Liver (tissue), 3 donors: ENCODE results near the gene ROR1.

ENCODE experiments used
- GABPA ChIP-seq, 2 donors: IDR thresholded peaks in 1 of 2; conservative IDR thresholded peaks in 1 of 2; 2 replicates each; pipeline ENCODE4 v1.6.1; 2016; ENCODE audit warnings: antibody characterized with exemption in 2 of 2, mild to moderate bottlenecking in 1 of 2, moderate library complexity in 1 of 2
- JUND ChIP-seq, 2 donors: IDR thresholded peaks; 2 replicates each; pipeline ENCODE4 v1.6.1; 2016; ENCODE audit warnings: antibody characterized with exemption in 2 of 2
- SP1 ChIP-seq: IDR thresholded peaks from 2 replicates; pipeline ENCODE4 v1.6.1; 2018; ENCODE audit warnings: antibody characterized with exemption, mild to moderate bottlenecking
- TAF1 ChIP-seq: conservative IDR thresholded peaks from 2 replicates; pipeline ENCODE4 v1.6.1; 2016; ENCODE audit warnings: antibody characterized with exemption, mild to moderate bottlenecking
- YY1 ChIP-seq: IDR thresholded peaks from 2 replicates; pipeline ENCODE4 v1.6.1; 2016; ENCODE audit warnings: antibody characterized with exemption, mild to moderate bottlenecking
- TF ChIP-seq, protein P1 (sequence below): fragments of 150-350 bp; IDR thresholded peaks from 2 replicates; pipeline ENCODE4 v1.5.1; 2017; ENCODE audit warnings: improper control_type of control experiment, low read depth, low read length; ENCODE audit not compliant: missing input control
- TF ChIP-seq, protein P2 (sequence below): IDR thresholded peaks from 2 replicates; pipeline ENCODE4 v1.6.1; 2016; ENCODE audit warnings: antibody characterized with exemption, mild to moderate bottlenecking
- TF ChIP-seq, protein P3 (sequence below): IDR thresholded peaks from 2 replicates; pipeline ENCODE4 v1.6.1; 2016; ENCODE audit warnings: antibody characterized with exemption
- TF ChIP-seq, protein P4 (sequence below): IDR thresholded peaks from 2 replicates; pipeline ENCODE4 v1.6.1; 2016; ENCODE audit warnings: antibody characterized with exemption
- donor health status: healthy.
- donor health status: healthy.

DNA sequence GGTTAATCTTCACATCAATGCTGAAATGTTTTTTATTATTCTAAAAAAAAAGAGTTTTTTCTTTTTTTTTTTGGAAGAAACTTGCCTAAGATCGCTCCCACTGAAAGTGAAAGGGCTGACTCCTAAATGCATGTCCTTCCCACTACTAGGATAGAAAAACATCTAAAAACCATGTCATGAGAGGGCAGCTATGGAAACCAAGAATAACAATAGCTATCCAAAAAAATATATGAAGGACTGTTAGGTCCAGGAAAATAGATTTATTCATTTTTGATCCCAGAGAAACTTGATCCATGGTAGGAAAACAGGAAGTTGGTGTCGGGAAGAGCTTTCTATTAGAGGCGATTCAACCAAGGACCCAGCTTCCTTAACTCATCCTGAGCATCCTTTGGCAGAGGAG is 23.1 kb upstream of the ROR1 start:
- TF ChIP-seq, protein P1, sequence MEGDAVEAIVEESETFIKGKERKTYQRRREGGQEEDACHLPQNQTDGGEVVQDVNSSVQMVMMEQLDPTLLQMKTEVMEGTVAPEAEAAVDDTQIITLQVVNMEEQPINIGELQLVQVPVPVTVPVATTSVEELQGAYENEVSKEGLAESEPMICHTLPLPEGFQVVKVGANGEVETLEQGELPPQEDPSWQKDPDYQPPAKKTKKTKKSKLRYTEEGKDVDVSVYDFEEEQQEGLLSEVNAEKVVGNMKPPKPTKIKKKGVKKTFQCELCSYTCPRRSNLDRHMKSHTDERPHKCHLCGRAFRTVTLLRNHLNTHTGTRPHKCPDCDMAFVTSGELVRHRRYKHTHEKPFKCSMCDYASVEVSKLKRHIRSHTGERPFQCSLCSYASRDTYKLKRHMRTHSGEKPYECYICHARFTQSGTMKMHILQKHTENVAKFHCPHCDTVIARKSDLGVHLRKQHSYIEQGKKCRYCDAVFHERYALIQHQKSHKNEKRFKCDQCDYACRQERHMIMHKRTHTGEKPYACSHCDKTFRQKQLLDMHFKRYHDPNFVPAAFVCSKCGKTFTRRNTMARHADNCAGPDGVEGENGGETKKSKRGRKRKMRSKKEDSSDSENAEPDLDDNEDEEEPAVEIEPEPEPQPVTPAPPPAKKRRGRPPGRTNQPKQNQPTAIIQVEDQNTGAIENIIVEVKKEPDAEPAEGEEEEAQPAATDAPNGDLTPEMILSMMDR = no peak
- TF ChIP-seq YY1 = no peak
- no peak for TF ChIP-seq TAF1
- TF ChIP-seq, protein P2, sequence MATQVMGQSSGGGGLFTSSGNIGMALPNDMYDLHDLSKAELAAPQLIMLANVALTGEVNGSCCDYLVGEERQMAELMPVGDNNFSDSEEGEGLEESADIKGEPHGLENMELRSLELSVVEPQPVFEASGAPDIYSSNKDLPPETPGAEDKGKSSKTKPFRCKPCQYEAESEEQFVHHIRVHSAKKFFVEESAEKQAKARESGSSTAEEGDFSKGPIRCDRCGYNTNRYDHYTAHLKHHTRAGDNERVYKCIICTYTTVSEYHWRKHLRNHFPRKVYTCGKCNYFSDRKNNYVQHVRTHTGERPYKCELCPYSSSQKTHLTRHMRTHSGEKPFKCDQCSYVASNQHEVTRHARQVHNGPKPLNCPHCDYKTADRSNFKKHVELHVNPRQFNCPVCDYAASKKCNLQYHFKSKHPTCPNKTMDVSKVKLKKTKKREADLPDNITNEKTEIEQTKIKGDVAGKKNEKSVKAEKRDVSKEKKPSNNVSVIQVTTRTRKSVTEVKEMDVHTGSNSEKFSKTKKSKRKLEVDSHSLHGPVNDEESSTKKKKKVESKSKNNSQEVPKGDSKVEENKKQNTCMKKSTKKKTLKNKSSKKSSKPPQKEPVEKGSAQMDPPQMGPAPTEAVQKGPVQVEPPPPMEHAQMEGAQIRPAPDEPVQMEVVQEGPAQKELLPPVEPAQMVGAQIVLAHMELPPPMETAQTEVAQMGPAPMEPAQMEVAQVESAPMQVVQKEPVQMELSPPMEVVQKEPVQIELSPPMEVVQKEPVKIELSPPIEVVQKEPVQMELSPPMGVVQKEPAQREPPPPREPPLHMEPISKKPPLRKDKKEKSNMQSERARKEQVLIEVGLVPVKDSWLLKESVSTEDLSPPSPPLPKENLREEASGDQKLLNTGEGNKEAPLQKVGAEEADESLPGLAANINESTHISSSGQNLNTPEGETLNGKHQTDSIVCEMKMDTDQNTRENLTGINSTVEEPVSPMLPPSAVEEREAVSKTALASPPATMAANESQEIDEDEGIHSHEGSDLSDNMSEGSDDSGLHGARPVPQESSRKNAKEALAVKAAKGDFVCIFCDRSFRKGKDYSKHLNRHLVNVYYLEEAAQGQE = no peak
- TF ChIP-seq GABPA (IDR thresholded peaks at IDR 0.05 in 1 of 2, conservative IDR thresholded peaks at IDR 0.05 in 1 of 2) = no peak
- TF ChIP-seq, protein P3, sequence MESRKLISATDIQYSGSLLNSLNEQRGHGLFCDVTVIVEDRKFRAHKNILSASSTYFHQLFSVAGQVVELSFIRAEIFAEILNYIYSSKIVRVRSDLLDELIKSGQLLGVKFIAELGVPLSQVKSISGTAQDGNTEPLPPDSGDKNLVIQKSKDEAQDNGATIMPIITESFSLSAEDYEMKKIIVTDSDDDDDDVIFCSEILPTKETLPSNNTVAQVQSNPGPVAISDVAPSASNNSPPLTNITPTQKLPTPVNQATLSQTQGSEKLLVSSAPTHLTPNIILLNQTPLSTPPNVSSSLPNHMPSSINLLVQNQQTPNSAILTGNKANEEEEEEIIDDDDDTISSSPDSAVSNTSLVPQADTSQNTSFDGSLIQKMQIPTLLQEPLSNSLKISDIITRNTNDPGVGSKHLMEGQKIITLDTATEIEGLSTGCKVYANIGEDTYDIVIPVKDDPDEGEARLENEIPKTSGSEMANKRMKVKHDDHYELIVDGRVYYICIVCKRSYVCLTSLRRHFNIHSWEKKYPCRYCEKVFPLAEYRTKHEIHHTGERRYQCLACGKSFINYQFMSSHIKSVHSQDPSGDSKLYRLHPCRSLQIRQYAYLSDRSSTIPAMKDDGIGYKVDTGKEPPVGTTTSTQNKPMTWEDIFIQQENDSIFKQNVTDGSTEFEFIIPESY = no peak
- TF ChIP-seq, protein P4, sequence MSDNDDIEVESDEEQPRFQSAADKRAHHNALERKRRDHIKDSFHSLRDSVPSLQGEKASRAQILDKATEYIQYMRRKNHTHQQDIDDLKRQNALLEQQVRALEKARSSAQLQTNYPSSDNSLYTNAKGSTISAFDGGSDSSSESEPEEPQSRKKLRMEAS = no peak
- no peak for TF ChIP-seq JUND (IDR thresholded peaks at IDR 0.05)
- no peak for TF ChIP-seq SP1
